ENCODE measurements around the gene SEC14L1.
A peak's percentile ranks its signal among the peaks of the same experiment; 100 is the strongest.

DNA sequence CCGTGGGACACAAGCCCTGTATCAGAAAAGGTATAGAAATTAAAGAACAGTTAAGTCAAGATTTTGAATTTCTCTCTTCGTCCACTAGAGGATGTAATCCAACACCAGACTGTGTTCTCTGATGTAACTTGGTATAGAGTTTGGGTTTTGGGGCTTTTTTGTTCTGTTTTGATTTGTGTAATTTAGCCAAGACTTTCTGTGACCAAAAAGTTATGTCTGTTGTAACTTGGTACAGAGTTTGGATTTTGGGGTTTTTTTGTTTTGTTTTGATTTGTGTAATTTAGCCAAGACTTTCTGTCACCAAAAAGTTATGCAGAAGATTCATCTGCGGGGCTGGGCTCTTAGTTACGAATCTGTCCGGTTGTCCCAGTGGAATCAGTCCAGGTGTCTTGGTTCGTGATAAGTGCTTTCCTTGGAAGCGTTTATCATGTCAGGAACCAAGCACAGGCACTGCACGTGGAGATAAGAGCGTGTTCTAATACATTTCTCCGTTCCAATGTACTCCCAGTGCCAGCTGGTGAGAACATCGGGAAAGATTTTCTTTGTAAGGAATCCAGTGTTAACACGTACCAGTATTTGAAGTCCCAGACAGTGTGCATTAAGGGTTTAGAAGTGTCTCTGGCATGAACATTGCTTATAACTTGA, 44.1 kb upstream of the SEC14L1 start:
- no peak for TF ChIP-seq POLR2A (IDR thresholded peaks at IDR 0.05)
- TF ChIP-seq POLR2AphosphoS5 (IDR thresholded peaks at IDR 0.05) = peak; percentile 40 to 69
